EL (cell line): ENCODE results near the gene BCAS3.
A peak's percentile ranks its signal among the peaks of the same experiment; 100 is the strongest.
"Not testable (repeated sequence)": the region's sequence is repeated elsewhere in the genome, so short reads cannot be mapped to it uniquely, and the experiment has no call there.

Experiments used
- DNase-seq: peaks from one replicate; pipeline ENCODE4 v3.0.0-alpha.2; 2016

BCAS3 gene

DNA sequence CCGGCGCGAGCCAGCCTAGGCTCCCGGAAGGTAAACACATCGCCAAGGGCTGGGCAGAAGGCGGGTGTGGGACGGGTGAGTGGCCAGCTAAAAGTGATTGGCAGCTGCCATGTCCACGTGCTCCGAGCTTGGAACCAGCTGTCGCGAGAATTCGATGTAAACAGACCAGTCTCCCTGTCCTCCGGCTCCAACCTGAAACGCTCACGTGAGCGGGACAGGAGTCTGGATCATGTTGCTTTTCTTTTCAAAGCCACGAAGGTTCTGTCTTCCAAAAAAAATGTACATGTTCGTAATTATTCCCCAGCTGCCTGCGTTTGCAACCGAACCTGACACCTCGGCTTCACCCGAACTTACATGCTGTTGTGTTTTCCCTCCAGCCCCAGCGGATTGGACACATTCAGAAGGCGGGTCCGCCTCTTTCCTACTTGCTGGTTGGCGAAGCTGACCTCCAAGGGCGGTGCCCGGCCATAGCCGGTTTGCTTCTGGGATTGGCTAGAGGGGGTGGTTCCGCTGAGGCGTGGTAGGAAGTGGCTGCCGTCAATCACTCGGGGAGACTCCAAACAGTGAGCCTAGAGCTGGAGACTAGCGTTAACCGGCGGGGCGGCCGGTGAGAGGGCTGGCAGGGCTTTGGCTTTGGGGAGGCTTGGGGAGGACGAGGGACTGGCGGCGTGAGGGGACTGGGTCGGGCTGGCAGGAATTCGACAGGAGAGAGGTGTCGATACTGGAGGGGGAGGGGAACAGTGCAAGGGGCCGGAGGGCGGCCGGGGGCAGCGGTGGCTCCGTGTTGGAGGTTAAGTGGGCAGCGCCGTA is at the start of gene BCAS3:
TSS of gene BCAS3 (plus strand) at position 544 of the 810 bp plus-strand sequence.
- DNase-seq, result peak; percentile 99

DNA sequence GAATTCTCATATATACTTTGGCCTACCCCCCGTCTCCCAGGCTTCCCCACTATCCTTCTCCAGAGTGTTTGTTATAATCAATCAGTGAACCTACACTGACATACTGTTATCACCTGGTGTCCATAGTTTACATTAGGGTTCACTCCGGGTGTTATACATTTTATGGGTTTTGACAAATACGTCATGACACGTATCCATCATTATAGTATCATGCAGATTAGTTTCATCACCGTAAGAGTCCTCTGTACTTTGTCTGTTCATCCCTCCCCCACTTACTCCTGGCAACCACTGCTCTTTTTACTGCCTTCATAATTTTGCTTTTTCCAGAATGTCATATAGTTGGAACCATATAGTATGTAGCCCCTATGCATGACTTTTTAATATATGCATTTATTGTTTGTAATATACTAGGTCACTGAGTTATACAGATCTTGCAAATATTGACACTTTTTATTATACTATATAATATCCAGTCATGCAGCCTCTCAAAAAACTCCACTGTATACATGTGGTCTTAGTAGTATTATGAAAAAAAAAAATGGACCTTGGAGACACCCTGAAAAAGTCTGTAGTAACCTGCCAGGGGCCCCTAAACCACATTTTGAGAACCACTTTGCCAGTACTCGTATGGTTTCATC is 49.3 kb upstream of the BCAS3 start:
- no peak for DNase-seq

DNA sequence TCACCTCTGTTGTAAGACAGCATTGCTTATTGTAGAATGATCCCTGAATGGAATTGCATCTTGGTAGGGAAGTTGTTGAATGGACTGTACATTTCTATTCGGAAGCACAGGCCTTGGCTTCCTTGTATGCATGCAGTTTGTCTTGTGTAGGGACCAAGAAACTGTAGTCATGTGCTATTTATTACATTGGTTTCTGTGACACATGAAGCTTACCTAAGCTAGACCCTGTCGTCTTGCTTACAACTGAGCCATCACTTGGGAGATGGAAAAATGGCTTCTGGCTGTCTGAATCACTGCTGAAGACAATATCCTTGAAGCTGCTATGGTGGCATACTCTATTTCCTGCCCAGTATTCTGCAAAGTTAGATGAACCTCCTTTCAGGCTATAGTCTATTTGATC is 48.5 kb upstream of the BCAS3 start:
- DNase-seq, result no peak

DNA sequence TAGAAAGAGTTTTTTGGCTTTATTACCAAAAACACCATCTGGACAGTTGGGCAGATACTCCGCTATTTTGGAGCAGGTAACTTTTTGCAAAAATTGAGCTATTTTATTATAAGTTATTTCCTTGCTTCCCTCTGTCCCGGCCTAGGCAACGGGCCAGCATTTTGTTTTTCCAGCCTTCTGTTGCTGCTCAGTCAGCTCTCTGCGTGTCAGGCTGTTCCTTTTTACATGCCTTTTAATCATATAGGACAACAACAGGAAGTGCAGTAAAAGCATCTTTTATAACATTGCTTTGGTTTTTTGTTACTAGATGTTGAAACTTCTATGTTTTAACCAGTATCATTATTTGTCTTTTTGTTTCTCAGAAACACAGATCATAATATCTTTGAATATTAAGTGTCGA is 47.3 kb upstream of the BCAS3 start:
- DNase-seq, result no peak

DNA sequence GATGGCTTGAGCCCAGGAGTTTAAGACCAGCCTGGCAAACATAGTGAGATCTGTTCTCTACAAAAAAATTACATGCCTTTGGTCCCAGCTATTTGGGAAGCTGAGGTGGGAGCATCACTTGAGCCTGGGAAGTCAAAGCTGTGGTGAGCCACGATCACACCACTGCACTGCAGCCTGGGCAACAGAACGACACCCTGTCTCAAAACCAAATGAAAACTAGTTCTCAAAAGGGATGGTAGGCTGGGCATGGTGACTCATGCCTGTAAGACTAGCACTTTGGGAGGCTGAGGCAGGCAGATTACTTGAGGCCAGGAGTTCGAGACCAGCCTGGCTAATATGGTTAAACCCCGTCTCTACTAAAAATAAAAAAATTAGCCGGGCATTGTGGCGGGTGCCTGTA is 46.5 kb upstream of the BCAS3 start:
- no peak for DNase-seq

DNA sequence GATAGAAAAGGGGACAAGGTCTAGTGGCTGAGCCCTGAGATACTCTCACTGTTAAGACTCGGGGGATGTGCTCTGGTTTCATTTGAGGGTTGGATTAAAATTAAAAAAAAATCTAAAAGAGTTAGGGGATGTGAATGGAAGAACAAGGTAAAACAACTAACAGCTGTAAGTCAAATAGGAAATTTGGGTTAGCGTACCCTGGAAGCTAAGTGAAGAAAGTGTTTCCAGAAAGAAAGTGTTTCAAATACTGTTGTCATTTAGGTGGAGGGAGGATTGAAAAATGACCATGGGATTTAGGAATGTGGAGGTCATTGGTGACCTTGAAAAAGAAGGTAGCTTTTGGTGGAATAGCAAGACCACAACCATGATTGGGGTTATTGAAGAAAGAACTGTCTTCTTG is 40.0 kb upstream of the BCAS3 start:
- no peak for DNase-seq

DNA sequence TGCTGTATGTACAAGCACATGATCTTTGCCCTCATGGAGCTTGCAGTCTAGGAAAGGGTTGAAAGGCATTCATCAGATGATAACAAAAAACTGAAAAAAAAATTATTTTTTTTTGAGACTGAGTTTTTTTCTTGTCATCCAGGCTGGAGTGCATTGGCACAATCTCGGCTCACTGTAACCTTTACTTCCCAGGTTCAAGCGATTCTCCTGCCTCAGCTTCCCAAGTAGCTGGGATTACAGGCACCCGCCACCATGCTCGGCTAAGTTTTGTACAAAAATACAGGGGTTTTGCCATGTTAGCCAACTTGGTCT is 38.7 kb upstream of the BCAS3 start:
- no peak for DNase-seq

DNA sequence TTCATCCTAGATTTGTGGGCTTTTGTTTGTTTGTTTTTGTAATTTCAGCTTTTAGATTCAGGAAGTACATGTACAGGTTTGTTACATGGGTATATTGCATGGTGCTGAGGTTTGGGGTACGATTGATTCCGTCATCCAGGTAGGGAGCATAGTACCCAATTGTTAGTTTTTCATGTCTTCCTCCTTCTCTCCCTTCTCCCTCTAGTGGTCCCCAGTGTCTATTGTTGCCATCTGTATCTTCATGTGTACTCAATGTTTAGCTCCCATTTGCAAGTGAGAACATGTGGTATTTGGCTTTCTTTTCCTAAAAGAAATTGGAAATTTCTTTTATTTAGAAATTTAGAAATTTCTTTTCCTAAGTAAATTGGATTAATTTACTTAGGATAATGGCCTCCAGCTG is 37.1 kb upstream of the BCAS3 start:
- peak; percentile 34 for DNase-seq

DNA sequence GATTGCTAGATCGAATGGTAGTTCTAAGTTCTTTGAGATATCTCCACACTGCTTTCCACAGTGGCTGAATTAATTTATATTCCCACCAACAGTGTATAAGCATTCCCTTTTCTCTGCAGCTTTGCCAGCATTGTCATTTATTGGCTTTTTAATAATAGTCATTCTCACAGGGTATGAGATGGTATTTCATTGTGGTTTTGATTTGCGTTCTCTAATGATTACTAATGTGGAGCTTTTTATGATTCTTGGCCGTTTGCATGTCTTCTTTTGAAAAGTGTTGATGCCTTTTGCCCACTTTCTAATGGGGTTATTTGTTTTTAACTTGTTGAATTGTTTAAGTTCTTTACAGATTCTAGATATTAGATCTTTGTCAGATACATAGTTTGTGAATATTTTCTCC is 36.5 kb upstream of the BCAS3 start:
- DNase-seq, result peak; percentile 78

DNA sequence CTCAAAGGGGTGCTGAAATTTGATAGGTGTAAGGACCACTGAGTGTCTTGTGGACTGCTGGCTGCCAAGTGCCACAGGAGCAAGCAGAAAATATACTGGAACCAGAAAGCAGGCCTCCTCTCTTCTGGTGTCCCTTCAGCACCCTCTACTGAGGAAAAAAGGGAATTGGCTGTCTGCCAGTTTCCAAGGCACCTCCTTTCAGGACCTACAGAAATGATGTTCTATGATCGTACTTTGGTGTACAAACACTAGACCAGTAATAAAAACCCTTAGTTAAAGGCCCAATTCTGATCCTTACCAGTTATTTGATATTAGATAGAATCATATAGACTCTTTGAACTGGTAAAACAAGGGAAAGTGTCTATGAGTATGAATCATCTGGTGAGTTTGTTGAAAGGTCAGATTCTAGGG is 35.8 kb upstream of the BCAS3 start:
- peak; percentile 83 for DNase-seq

DNA sequence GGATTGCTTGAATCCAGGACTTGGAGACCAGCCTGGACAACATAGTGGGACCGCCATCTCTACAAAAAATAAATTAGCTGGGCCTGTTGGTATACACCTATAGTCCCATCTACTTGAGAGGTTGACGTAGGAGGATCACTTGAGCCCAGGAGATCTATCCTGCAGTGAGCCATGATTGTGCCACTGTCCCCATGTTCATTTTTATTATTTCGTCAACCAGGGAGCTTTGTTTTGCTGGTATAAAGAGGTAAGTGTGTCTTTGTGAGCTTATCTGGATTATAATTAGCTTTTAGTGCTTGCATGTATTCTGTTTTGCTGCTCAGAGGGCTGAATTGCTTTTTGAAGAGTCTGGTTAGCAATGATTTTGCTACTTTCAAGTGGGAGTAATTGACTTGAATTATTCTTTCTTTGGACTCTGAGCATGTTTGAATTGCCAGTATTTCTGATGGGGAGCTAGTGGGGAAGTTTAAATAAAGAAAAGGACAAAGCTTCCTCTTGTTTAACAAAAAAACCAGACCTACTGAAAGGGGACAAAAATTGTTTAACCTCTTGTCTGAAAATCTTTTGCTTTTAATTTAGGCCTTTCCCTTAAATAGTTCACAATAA is 31.6 kb upstream of the BCAS3 start:
- DNase-seq, result no peak

DNA sequence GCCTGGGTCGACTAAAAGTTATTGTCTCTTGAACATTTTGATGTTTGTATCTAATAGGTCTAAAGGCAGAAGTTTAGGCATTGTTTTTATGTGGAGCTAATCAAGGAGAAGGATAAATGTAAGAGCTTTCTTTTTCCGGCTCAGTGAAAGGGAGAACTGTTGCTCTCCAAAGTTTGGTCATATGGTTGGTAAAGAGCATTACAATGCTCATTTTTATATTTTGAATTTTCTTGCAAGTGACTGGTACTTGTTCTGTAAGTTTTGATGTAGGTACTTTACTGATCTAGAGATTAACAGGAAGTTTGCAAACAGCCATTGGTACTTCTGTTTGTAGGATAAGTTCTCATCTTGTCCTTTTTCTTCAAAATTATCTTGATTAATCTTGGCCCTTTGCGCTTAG is 30.9 kb upstream of the BCAS3 start:
- no peak for DNase-seq

DNA sequence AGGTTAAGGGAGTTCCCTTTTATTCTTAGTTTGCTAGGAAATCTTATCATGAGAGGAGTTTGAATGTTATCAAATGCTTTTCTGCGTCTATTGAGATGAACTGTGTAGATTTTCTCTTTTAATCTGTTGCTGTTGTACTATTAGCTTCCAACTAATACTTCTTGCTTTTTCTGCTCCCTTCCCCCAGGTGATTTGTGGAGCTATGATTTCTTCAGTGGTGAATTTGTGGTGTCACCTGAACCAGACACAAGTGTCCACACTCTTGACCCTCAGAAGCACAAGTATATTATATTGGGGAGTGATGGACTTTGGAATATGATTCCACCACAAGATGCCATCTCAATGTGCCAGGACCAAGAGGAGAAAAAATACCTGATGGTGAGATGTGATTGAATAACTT is 29.9 kb upstream of the BCAS3 start:
- DNase-seq, result no peak

DNA sequence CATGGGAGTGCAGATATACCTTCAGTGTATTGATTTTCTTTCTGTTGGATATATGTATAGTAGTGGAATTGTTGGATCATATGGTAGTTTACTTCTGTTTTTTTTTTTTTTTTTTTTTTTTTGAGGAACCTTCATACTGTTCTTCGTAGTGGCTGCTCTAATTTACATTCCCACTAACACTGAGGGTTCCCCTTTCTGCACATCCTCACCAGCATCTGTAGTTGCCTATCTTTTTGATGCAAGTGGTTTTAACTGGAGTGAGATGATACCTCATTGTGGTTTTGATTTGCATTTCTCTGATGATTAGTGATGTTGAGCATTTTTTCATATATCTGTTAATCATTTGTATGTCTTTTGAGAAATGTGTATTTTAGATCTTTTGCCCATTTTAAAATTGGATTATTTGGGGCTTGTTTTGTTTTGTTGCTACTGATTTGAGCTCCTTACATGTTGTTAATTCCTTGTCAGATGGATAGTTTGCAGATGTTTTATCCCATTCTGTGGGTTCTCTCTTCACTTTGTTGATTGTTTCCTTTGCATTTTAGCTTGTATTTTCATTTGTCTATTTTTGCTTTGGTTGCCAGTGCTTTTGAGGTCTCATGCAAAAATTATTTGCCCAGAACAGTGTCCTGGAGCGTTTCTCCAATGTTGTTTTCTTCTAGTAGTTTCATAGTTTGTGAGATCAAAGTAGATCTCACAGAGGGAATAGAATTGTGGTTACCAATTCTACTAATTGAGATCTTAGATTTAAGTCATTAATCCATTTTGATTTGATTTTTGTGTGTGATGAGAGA is 25.0 kb upstream of the BCAS3 start:
- DNase-seq, result no peak

DNA sequence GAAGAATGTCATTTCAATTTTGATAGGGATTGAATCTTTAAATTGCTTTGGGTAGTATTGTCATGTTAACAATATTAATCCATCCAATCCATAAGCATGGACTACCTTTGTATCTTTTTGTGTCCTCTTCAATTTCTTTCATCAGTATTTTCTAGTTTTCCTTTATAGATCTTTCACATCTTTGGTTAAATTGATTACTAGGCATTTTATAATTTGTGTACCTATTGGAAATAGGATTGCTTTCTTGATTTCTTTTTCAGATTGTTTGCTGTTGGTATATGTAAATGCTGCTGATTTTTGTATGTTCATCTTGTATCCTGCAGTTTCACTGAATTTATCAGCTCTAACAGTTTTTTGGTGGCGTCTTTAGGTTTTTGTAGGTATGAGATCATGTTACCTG is 24.1 kb upstream of the BCAS3 start:
- DNase-seq, result no peak

DNA sequence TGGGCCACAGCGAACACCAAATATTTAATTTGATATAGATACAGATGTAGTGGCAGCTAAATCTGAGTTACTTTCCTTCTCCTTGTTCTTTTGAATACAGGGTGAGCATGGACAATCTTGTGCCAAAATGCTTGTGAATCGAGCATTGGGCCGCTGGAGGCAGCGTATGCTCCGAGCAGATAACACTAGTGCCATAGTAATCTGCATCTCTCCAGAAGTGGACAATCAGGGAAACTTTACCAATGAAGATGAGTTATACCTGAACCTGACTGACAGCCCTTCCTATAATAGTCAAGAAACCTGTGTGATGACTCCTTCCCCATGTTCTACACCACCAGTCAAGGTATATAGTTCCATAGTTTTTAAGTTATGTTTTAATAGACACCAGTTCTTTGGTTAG is 21.2 kb upstream of the BCAS3 start:
- DNase-seq, result no peak

DNA sequence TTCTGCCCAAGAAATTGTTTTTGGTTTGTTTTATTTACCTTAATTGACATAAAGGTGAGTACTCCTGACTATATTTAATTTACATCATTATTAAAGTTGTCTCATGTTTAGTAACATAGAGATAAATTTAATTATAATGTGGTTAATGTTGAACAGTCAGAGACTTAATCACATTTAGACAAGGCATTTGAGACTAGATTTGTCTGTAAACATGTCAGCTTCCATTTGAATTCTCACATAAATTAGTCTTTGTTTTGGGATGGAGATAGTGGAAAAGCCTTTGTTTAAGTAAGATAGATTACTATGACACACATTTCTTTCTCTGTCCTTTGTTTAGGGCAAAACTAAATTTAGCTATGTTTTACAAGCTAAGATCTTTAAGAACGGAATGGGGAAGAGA is 18.5 kb upstream of the BCAS3 start:
- DNase-seq, result no peak

DNA sequence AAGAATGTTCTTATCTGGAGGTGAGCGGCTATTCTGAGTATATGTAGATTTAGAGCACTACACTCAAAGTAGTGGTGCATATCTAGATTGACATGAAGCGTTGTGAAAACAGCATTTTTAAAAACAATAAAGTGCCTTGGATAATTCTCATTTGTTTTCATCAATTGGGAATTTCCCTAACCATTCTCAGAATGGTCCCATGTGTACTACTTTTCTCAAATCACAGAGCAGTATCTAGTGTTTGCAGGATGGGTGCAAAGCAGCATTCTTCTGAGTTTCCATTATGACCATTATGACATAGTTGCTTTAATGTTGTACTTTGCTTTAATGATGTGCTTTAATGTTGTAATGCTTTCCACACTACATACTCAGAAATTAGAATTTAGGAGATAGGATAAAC is 16.2 kb upstream of the BCAS3 start:
- no peak for DNase-seq

DNA sequence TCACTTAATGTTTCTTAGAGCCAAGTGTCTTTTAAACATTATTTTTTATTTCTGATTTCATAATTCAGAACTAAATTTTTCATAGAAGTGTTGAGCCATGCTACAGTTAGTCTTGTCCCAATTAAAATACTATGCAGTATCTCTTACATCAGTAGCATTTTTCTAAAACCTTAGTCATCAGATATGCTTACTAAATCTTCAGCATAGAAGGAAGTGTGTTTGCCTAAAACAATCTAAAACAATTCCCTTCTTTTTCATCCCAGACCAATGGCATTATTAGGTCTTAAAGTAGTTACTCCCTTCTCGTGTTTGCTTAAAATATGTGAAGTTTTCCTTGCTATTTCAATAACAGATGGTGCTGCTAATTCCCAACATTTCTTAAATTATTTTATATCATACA is 13.6 kb upstream of the BCAS3 start:
- DNase-seq, result peak; percentile 25

DNA sequence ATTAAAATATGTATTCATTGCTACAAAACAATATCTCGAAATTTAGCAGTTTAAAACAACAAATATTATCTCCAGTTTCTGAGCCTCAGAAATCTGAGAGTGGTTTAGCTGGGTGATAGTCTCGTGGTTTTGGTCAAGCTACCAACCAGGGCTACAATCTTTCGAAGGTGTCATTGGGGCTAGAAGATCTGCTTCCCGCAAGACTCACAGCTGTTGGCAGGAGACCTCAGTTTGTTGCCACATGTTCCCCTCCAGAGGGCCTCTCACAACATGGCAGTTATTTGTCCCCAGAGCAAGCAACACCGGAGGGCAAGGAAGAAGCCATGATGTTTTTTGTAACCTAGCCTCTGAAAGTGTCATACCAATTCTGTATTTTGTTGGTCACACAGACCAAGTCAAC is 12.0 kb upstream of the BCAS3 start:
- no peak for DNase-seq

DNA sequence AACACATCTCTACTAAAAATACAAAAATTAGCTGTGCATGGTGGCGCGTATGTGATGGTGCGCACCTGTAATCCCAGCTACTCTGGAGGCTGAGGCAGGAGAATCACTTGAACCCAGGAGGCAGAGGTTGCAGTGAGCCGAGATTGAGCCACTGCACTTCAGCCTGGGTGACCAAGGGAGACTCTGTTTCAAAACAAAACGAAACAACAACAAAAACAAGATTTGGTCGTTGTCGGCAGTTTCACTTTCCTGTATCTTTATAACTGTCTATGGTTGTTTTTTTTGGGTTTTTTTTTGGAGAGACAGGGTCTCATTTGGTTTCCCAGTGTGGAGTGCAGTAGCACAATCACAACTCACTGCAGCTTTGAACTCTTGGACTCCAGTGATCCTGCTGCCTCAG is 8.9 kb upstream of the BCAS3 start:
- DNase-seq, result not testable (repeated sequence)

DNA sequence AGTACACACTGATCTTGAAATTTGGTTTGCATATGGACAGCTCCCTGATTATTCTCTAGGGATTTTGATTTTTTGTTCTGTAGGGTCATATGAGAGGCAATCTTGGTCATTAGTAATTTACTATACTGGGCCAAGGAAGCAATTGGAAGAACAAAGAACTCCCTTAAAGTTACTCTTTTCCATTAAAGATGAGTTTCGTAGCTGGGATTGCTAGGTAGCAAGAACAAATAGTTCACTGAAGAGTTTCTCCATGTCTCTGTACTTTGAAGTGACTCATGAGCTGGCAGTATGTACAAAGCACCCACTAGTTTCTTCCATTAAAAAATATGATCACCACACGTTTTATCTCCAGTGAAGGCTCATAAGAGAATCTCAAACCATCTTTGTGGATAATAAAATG is 6.2 kb upstream of the BCAS3 start:
- peak; percentile 23 for DNase-seq

DNA sequence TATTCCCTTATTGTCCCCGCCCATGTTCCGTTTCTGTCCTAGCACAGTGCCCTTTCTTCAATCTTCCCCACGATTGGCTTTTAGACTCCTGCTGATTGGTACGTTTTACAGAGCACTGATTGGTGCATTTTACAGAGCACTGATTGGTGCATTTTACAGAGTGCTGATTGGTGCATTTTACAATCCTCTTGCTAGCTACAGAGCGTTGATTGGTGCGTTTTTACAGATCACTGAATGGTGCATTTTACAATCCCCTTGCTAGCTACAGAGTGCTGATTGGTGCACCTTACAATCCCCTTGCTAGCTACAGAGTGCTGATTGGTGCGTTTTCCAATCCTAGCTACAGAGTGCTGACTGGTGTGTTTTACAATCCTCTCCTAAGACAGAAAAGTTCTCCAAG is 3.0 kb upstream of the BCAS3 start:
- not testable (repeated sequence) for DNase-seq

DNA sequence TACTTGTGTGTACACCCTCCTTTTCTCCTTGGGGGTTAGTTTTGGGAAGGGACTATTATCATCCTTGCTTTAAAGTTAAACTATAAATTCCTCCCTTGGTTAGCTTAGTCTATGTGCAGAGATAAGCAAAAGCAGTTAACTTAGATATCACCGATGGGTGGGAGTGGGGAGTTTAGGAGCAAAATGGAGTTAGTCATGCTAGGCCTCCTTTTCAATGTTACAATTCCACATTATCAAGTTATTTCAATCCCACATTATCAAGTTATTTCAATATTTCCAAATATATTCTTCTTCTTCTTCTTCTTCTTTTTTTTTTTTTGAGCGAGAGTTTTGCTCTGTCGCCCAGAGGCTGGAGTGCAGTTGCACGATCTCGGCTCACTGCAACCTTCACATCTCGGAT is 1.7 kb upstream of the BCAS3 start:
- DNase-seq, result no peak
